Caco-2 (cell line): ENCODE data around the gene NPIPA5. TPM values are rescaled to one million over a fixed set of nuclear protein-coding genes. Genes with fewer than 3 reads are reported as not detected.
"Not testable (repeated sequence)": the region's sequence is repeated elsewhere in the genome, so short reads cannot be mapped to it uniquely, and the experiment has no call there.

Experiments
- BruUV-seq: library from RNA; stranded (reverse); fragments of 400-500 nt; replicated peaks from 2 replicates; lab custom pipeline; 2021; lab: Mats Ljungman, UMichigan
- CTCF ChIA-PET: fragments of 300-600 bp; sonication (Branson Sonifier 250); formaldehyde crosslinking; loops from one replicate; lab custom pipeline; 2022; ENCODE audit warnings: antibody characterized with exemption; lab: Charles Lee
- POLR2A ChIA-PET: fragments of 300-600 bp; sonication (Branson Sonifier 250); formaldehyde crosslinking; loops from one replicate; lab custom pipeline; 2022; ENCODE audit warnings: antibody characterized with exemption; lab: Charles Lee
- DNase-seq, 2 experiments: peaks; one replicate each; pipeline versions ENCODE4 v3.0.0 to v3.0.0-alpha.2; 2020 to 2022
- H3K27me3 ChIP-seq: replicated peaks from 2 replicates; pipeline ENCODE4 v1.6.0; 2011; ENCODE audit warnings: low read length; ENCODE audit not compliant: control insufficient read depth, insufficient read depth
- H3K36me3 ChIP-seq: 2 replicates; pipeline ENCODE4 v1.5.1; 2011; ENCODE audit warnings: low read length; ENCODE audit not compliant: control insufficient read depth, insufficient read depth
- H3K4me1 ChIP-seq: fragments of 250-450 bp; sonication (Bioruptor Pico); 2 replicates; pipeline ENCODE4 v1.5.1; 2020; ENCODE audit warnings: mild to moderate bottlenecking
- H3K4me3 ChIP-seq: 2 replicates; pipeline ENCODE4 v1.5.1; 2011; ENCODE audit warnings: low read depth, mild to moderate bottlenecking, control low read depth, low read length
- H3K9me3 ChIP-seq: fragments of 250-450 bp; sonication (Bioruptor Pico); 2 replicates; pipeline ENCODE4 v1.5.1; 2020; ENCODE audit warnings: mild to moderate bottlenecking, moderate library complexity
- H3K27ac Mint-ChIP-seq: one replicate; pipeline ENCODE4 v1.8.0; 2022; ENCODE audit warnings: mixed read lengths; ENCODE audit not compliant: unreplicated experiment
- H3K27me3 Mint-ChIP-seq: one replicate; pipeline ENCODE4 v1.8.0; 2022; ENCODE audit warnings: mixed read lengths; ENCODE audit not compliant: insufficient read depth, unreplicated experiment
- H3K36me3 Mint-ChIP-seq: one replicate; pipeline ENCODE4 v1.8.0; 2022; ENCODE audit warnings: mild to moderate bottlenecking, mixed read lengths; ENCODE audit not compliant: insufficient read depth, unreplicated experiment
- H3K4me1 Mint-ChIP-seq: one replicate; pipeline ENCODE4 v1.8.0; 2022; ENCODE audit warnings: low read depth, mixed read lengths; ENCODE audit not compliant: unreplicated experiment
- H3K4me3 Mint-ChIP-seq: one replicate; pipeline ENCODE4 v1.8.0; 2022; ENCODE audit warnings: mild to moderate bottlenecking, moderate library complexity, mixed read lengths; ENCODE audit not compliant: unreplicated experiment
- H3K9me3 Mint-ChIP-seq: one replicate; pipeline ENCODE4 v1.8.0; 2022; ENCODE audit warnings: mixed read lengths; ENCODE audit not compliant: unreplicated experiment
- intact Hi-C: fragments of 100-400 bp; cut with micrococcal nuclease; formaldehyde crosslinking; loops from one replicate; pipeline ENCODE4 v1.10.0; 2022; ENCODE audit not compliant: unreplicated experiment
- total RNA-seq: library from RNA; stranded (reverse); gene quantifications from 2 replicates; pipeline ENCODE4 v1.2.3, GENCODE V29; 2022
- TF ChIP-seq, protein P1 (sequence below), 2 experiments: fragments of 200-600 bp in 1 of 2; IDR thresholded peaks; 1 replicate in 1 of 2; 2 replicates in 1 of 2; pipeline versions ENCODE4 v1.5.1 to v1.8.0; 2011 to 2022; ENCODE audit warnings: antibody characterized with exemption in 1 of 2, control low read depth in 1 of 2, inconsistent platforms in 1 of 2, low read depth in 1 of 2, low read length in 1 of 2, mild to moderate bottlenecking in 1 of 2, moderate library complexity in 1 of 2; ENCODE audit not compliant: insufficient read depth in 1 of 2, severe bottlenecking in 1 of 2, unreplicated experiment in 1 of 2

NPIPA5 gene
- total RNA-seq, 1 experiment from 2014 or later, result 8.3 TPM

DNA sequence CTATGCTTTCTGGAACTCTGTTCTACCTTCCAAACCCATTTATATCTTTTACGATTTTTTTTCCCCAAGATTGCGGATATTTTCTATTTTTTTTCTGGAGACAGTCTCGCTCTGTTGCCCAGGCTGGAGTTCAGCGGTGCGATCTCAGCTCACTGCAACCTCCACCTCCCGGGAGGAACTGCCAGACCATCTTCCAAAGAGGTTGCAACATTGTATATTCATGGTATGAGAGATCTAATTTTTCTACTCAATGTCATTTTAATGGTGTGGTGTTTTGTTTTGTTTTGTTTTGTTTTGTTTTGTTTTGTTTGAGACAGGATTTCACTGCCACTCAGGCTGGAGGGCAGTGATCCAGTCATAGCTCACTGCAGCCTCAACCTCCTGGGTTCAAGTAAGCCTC, 47.8 kb upstream of the NPIPA5 start:
- TF ChIP-seq, protein P1, sequence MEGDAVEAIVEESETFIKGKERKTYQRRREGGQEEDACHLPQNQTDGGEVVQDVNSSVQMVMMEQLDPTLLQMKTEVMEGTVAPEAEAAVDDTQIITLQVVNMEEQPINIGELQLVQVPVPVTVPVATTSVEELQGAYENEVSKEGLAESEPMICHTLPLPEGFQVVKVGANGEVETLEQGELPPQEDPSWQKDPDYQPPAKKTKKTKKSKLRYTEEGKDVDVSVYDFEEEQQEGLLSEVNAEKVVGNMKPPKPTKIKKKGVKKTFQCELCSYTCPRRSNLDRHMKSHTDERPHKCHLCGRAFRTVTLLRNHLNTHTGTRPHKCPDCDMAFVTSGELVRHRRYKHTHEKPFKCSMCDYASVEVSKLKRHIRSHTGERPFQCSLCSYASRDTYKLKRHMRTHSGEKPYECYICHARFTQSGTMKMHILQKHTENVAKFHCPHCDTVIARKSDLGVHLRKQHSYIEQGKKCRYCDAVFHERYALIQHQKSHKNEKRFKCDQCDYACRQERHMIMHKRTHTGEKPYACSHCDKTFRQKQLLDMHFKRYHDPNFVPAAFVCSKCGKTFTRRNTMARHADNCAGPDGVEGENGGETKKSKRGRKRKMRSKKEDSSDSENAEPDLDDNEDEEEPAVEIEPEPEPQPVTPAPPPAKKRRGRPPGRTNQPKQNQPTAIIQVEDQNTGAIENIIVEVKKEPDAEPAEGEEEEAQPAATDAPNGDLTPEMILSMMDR (IDR thresholded peaks at IDR 0.05; ENCODE audit: insufficient read depth in 1 of 2, low read depth in 1 of 2, low read length in 1 of 2, severe bottlenecking in 1 of 2, unreplicated experiment in 1 of 2), result no peak
- H3K27me3 ChIP-seq, result no peaks in the 10 kb centered on the region
- H3K36me3 Mint-ChIP-seq, result peaks cover 5% of the 10 kb centered on the region
- no peaks in the 10 kb centered on the region for H3K4me1 ChIP-seq
- no peaks in the 10 kb centered on the region for H3K9me3 ChIP-seq
- CTCF ChIA-PET, result interaction anchor here (0.6 kb wide), 1 partner anchor 15 kb away, joined by 3 read pairs; no protein-coding TSS in a partner anchor
- no peaks in the 10 kb centered on the region for H3K27me3 Mint-ChIP-seq
- H3K4me3 ChIP-seq, result no peak overlapping the region
- intact Hi-C loops, result no loop called here
- no peaks in the 10 kb centered on the region for H3K36me3 ChIP-seq
- no peak overlapping the region for H3K27ac Mint-ChIP-seq
- H3K9me3 Mint-ChIP-seq, result no peaks in the 10 kb centered on the region
- POLR2A ChIA-PET, result interaction anchor here (0.6 kb wide), 1 partner anchor 756 kb away, joined by 3 read pairs; no protein-coding TSS in a partner anchor
- H3K4me3 Mint-ChIP-seq, result no peak overlapping the region
- no peaks in the 10 kb centered on the region for H3K4me1 Mint-ChIP-seq
- no TSS peak for BruUV-seq
- no peak for DNase-seq

DNA sequence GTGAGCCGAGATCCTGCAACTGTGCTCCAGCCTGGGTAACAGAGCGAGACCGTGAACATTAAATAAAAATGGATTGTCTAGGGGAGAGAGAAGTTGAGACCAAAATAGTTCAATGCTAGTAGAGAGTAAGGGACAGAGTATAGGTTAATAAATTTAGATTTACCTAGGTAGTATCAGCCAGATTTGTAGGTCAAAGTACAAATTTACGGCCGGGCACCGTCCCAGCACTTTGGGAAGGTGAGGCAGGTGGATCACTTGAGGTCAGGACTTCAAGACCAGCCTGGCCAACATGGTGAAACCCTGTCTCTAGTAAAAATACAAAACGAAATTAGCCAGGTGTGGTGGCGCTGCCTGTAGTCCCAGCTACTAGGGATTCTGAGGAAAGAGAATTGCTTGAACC, 44.1 kb upstream of the NPIPA5 start:
- no peaks in the 10 kb centered on the region for H3K9me3 ChIP-seq
- POLR2A ChIA-PET, result no interaction called here
- BruUV-seq, result no TSS peak
- Mint-ChIP-seq H3K4me1 (no peaks in the 10 kb centered on the region), H3K27me3 (no peaks in the 10 kb centered on the region), H3K36me3 (peaks cover 5% of the 10 kb centered on the region), H3K27ac (no peak overlapping the region), H3K4me3 (no peak overlapping the region), H3K9me3 (no peaks in the 10 kb centered on the region)
- no peaks in the 10 kb centered on the region for H3K36me3 ChIP-seq
- DNase-seq, result no peak
- H3K27me3 ChIP-seq, result no peaks in the 10 kb centered on the region
- no peaks in the 10 kb centered on the region for H3K4me1 ChIP-seq
- CTCF ChIA-PET, result interaction anchor here (0.6 kb wide), 1 partner anchor 125 kb away, joined by 3 read pairs; no protein-coding TSS in a partner anchor
- no peak overlapping the region for H3K4me3 ChIP-seq
- intact Hi-C loops, result no loop called here
- TF ChIP-seq, protein P1 (IDR thresholded peaks at IDR 0.05; ENCODE audit: insufficient read depth in 1 of 2, low read depth in 1 of 2, low read length in 1 of 2, severe bottlenecking in 1 of 2, unreplicated experiment in 1 of 2), result no peak

DNA sequence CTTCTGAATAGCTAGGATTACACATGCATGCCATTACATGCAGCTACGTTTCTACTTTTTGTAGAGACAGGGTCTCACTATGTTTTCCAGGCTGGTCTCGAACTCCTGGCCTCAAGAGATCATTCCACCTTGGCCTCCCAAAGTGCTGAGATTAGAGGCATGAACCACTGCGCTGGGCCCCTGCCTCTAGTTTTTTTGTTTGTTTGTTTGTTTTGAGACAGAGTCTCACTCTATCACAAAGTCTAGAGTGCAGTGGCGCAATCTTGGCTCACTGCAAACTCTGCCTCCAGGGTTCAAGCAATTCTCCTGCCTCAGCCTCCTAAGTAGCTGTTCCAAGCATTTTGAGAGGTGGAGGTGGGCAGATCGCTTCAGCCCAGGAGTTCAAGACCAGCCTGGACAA, 43.6 kb upstream of the NPIPA5 start:
- H3K27me3 Mint-ChIP-seq, H3K4me1 Mint-ChIP-seq, BruUV-seq, H3K27ac Mint-ChIP-seq, intact Hi-C loops, POLR2A ChIA-PET, H3K36me3 Mint-ChIP-seq, H3K27me3 ChIP-seq, H3K4me3 ChIP-seq, DNase-seq, CTCF ChIA-PET, H3K36me3 ChIP-seq, H3K4me3 Mint-ChIP-seq, H3K4me1 ChIP-seq, H3K9me3 ChIP-seq, H3K9me3 Mint-ChIP-seq: not testable (repeated sequence)
